IPS DF 6.9 (cell line): Measurements from ENCODE around the gene NKAIN2.

ENCODE experiments used
- DNase-seq: peaks from one replicate; pipeline ENCODE4 v3.0.0-alpha.2; 2013; ENCODE audit warnings: low read depth, low spot score
- H3K27ac ChIP-seq: one replicate; pipeline ENCODE4 v1.5.1; 2013; ENCODE audit warnings: low read length, control low read depth
- H3K27me3 ChIP-seq: 2 replicates; pipeline ENCODE4 v1.6.1; 2013; ENCODE audit warnings: mild to moderate bottlenecking, low read length; ENCODE audit not compliant: control insufficient read depth, insufficient read depth
- H3K36me3 ChIP-seq: 2 replicates; pipeline ENCODE4 v1.6.1; 2013; ENCODE audit warnings: low read length; ENCODE audit not compliant: control insufficient read depth, insufficient read depth
- H3K4me1 ChIP-seq: 2 replicates; pipeline ENCODE4 v1.6.1; 2013; ENCODE audit warnings: low read length; ENCODE audit not compliant: control insufficient read depth, insufficient read depth
- H3K4me3 ChIP-seq: 2 replicates; pipeline ENCODE4 v1.5.1; 2013; ENCODE audit warnings: mild to moderate bottlenecking, low read length
- H3K9me3 ChIP-seq: 2 replicates; pipeline ENCODE4 v1.6.1; 2013; ENCODE audit warnings: low read length, inconsistent platforms; ENCODE audit not compliant: control insufficient read depth, insufficient read depth
- WGBS: extraction: QIAGEN DNeasy Blood & Tissue Kit; methylation state at CpG from one replicate; pipeline ENCODE4 v1.1.7; 2013; ENCODE audit warnings: mixed read lengths, missing lambda C conversion rate; ENCODE audit not compliant: insufficient read length, insufficient coverage; 5-methylcytosine and 5-hydroxymethylcytosine counted together

NKAIN2 gene

DNA sequence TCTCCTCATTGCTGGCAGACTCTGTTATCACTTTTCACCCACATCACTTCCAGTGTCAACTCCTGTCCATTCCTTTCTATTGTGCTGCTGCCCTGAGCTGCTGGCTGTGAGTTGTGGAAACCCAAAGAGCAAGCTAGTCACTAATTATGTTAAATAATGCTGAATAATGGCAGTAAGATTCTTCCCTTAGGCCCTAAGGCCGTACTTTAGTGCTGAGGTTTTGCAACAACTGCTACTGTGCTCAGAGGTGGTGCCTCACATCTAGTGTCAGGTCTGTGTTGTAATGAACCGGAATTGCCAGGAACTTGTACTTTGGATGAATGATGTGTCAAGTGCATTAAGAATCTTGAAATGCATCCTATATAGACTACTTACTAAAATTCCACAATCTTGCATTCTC is 786.3 kb downstream of the NKAIN2 start:
- H3K9me3 ChIP-seq: no peaks in the 10 kb centered on the region
- H3K4me3 ChIP-seq: no peak overlapping the region
- no peaks in the 10 kb centered on the region for H3K27me3 ChIP-seq
- no peaks in the 10 kb centered on the region for H3K36me3 ChIP-seq
- no peak for DNase-seq
- H3K4me1 ChIP-seq: no peaks in the 10 kb centered on the region
- no CpG with 5 or more reads among the region's 2 CpGs for WGBS
- H3K27ac ChIP-seq: no peak overlapping the region

DNA sequence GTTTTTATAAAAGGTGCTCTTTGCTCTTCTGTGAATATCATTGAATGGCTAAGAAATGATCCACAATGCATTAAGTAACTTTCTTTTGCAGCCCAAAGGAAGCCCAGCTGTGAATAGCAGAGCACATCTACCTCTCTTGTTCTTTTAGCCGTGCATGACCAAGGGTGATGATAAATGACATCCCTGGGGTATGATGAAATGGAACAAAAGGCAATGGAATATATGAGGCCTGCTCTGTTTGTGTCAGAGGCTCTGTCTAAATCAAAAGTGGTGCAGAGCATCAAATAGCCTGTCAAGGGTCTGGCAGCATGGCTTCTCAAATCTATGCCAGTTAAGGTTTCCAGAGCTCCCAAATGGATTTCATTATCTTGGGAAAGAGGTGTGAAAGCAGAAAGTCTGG is 796.0 kb downstream of the NKAIN2 start:
- WGBS: no CpG with 5 or more reads among the region's 1 CpG
- Histone ChIP-seq H3K36me3 (no peaks in the 10 kb centered on the region), H3K9me3 (no peaks in the 10 kb centered on the region), H3K27me3 (no peaks in the 10 kb centered on the region), H3K4me3 (no peak overlapping the region), H3K27ac (no peak overlapping the region), H3K4me1 (no peaks in the 10 kb centered on the region)
- DNase-seq: no peak

DNA sequence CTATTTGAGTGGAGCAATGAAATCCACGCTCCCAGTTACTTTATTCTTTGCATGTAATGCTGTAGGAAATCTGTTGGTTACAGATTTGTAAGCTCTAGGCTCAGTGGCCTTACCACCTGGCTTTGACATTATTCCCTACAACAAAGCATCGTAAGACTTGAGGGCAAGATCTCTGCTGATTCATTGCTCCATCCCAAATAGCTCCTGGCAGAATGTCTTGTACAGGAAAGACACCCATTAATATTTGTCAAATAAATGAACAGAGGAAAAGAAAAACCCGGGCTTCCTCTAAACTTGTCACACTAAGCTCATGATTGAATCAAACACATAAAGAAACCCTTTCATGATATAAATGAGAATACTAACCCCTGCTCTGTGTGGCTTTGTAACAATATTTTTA is 801.1 kb downstream of the NKAIN2 start:
- DNase-seq: no peak
- Histone ChIP-seq H3K36me3 (no peaks in the 10 kb centered on the region), H3K4me3 (no peak overlapping the region), H3K9me3 (no peaks in the 10 kb centered on the region), H3K27ac (no peak overlapping the region), H3K4me1 (no peaks in the 10 kb centered on the region), H3K27me3 (no peaks in the 10 kb centered on the region)
- WGBS: no CpG with 5 or more reads among the region's 3 CpGs

GRCh38 chr6:124607119-124607627 is 803.5 kb downstream of the NKAIN2 start:
- H3K9me3 ChIP-seq: no peaks in the 10 kb centered on the region
- no peaks in the 10 kb centered on the region for H3K36me3 ChIP-seq
- H3K4me3 ChIP-seq: no peak overlapping the region
- DNase-seq: no peak
- H3K27ac ChIP-seq: no peak overlapping the region
- no peaks in the 10 kb centered on the region for H3K4me1 ChIP-seq
- no peaks in the 10 kb centered on the region for H3K27me3 ChIP-seq

DNA sequence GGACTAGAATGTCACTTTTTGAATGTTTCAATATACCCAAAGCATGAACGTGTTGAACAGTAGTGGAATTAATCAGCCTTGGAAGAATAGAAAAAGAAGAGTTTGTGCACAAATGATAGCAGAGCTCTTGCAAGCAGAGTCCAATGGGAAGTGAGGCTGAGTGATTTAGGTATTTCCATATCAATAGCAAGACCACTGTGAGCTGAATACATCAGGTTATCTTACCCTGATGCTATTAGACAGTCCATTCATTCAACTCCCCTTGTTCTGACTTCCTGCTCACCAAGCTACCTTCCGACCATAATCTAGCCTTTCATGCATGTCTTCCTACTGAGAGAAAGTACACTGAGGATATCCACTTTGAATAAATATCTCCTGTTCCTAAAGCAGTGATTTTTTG is 809.4 kb downstream of the NKAIN2 start:
- no peak overlapping the region for H3K27ac ChIP-seq
- DNase-seq: no peak
- H3K36me3 ChIP-seq: no peaks in the 10 kb centered on the region
- no CpG with 5 or more reads among the region's 2 CpGs for WGBS
- H3K4me1 ChIP-seq: no peaks in the 10 kb centered on the region
- H3K9me3 ChIP-seq: no peaks in the 10 kb centered on the region
- H3K4me3 ChIP-seq: no peak overlapping the region
- no peaks in the 10 kb centered on the region for H3K27me3 ChIP-seq

GRCh38 chr6:124622351-124622750 is 818.7 kb downstream of the NKAIN2 start:
- Histone ChIP-seq H3K27me3 (no peaks in the 10 kb centered on the region), H3K4me1 (no peaks in the 10 kb centered on the region), H3K36me3 (no peaks in the 10 kb centered on the region), H3K9me3 (no peaks in the 10 kb centered on the region), H3K27ac (no peak overlapping the region), H3K4me3 (no peak overlapping the region)
- DNase-seq: no peak
- WGBS: no CpG with 5 or more reads among the region's 5 CpGs

DNA sequence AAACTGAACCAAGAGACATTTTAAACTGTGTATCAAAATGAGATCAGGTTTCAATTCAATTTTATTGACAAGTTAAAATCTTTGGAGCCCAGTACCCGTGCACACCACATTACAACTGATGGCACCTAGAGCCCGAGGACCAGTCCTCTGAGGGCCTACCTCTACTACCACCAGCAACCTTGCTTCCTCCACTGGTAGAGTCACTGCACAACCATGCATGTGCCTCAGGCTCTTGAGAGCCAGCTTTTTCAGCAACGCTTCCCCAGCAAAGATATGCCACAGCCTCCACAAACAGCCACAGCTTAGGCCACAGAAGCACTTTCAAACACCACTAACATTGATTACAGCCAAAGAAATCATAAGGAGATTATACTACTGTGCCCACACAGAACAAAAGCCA is 830.0 kb downstream of the NKAIN2 start:
- H3K4me3 ChIP-seq: no peak overlapping the region
- H3K27ac ChIP-seq: no peak overlapping the region
- no peaks in the 10 kb centered on the region for H3K9me3 ChIP-seq
- no peaks in the 10 kb centered on the region for H3K36me3 ChIP-seq
- no peak for DNase-seq
- no peaks in the 10 kb centered on the region for H3K27me3 ChIP-seq
- H3K4me1 ChIP-seq: no peaks in the 10 kb centered on the region
- WGBS: no CpG with 5 or more reads among the region's 3 CpGs

DNA sequence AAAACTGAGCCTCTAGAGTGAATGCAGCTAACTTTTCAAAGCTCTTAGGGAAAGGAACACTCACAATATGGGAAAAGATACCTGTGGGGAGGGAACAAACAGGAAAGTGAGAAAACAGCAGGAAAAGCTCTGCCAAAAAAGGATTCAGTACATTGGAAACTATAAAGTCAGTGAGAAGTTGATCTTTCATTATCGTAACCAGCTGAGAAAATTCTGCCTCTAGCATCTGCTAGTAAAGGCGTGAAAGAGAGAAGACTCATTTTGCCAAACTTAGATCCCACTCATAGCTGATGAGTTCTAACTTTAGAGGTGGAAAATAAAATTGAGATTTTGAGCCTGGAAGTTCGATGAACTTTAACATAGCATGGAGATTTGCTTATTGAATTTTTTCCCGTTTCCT is 836.8 kb downstream of the NKAIN2 start:
- H3K4me1 ChIP-seq: no peaks in the 10 kb centered on the region
- no CpG with 5 or more reads among the region's 4 CpGs for WGBS
- H3K27me3 ChIP-seq: no peaks in the 10 kb centered on the region
- H3K4me3 ChIP-seq: no peak overlapping the region
- no peaks in the 10 kb centered on the region for H3K36me3 ChIP-seq
- no peak for DNase-seq
- no peak overlapping the region for H3K27ac ChIP-seq
- H3K9me3 ChIP-seq: no peaks in the 10 kb centered on the region

- no peaks in the 10 kb centered on the region for H3K27me3 ChIP-seq
- H3K9me3 ChIP-seq: no peaks in the 10 kb centered on the region
- no peak overlapping the region for H3K27ac ChIP-seq
- H3K4me1 ChIP-seq: peaks cover under 1% of the 10 kb centered on the region; the same call in 1 of the 2 replicates
- H3K36me3 ChIP-seq: no peaks in the 10 kb centered on the region
- no CpG with 5 or more reads among the region's 1 CpG for WGBS
- DNase-seq: no peak
- no peak overlapping the region for H3K4me3 ChIP-seq
Observed at GRCh38 chr6:124655866-124656265, 852.2 kb downstream of the NKAIN2 start.

DNA sequence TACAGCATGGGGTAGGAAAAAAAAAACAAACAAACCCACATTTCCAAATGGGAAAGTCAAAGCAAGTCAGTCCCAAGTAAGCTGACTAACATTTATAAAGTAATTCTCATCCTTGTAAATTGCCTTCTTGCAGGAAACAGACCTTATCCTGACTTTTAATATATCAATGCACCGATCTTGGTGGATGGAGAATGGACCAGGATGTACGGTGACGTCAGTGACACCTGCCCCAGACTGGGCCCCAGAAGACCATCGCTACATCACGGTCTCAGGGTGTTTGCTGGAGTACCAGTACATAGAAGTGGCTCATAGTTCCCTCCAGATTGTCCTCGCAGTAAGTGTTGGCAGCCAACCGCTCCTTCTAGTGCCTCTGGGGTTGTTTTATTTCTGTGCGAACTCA is 854.4 kb downstream of the NKAIN2 start:
- H3K4me1 ChIP-seq: peaks cover 4% of the 10 kb centered on the region; the same call in 1 of the 2 replicates
- no peak overlapping the region for H3K27ac ChIP-seq
- no peaks in the 10 kb centered on the region for H3K9me3 ChIP-seq
- no peaks in the 10 kb centered on the region for H3K27me3 ChIP-seq
- no peak for DNase-seq
- no peak overlapping the region for H3K4me3 ChIP-seq
- no CpG with 5 or more reads among the region's 8 CpGs for WGBS
- no peaks in the 10 kb centered on the region for H3K36me3 ChIP-seq

DNA sequence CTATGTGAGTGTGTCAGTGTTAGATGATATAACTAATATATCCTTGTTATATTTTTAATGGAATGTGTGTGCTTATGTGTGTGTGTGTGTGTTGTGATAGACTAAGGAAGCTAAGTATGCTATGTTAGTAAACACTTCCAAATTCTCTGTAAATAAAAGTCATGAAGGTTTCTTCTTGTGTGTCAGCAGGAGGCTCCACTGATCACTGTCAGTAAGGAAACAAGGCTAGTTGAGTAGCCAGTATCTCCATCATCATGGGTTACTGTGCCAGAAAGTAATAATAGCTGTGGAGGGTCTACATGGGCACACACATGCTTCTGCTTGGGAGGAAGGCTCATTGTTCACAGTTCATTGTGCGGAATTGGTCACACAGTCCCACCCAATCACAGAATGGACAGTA is 855.8 kb downstream of the NKAIN2 start:
- no peak overlapping the region for H3K27ac ChIP-seq
- no peaks in the 10 kb centered on the region for H3K27me3 ChIP-seq
- no peaks in the 10 kb centered on the region for H3K9me3 ChIP-seq
- no peak overlapping the region for H3K4me3 ChIP-seq
- H3K36me3 ChIP-seq: no peaks in the 10 kb centered on the region
- no CpG with 5 or more reads among the region's 1 CpG for WGBS
- H3K4me1 ChIP-seq: peaks cover 4% of the 10 kb centered on the region; the same call in 1 of the 2 replicates
- DNase-seq: no peak
